C1 segment of cervical spinal cord (tissue), 14 donors: ENCODE results near the gene KIF25.
"Not testable (repeated sequence)": the region's sequence is repeated elsewhere in the genome, so short reads cannot be mapped to it uniquely, and the experiment has no call there.

Source experiments
- DNase-seq, 14 donors: peaks; one replicate each; lab custom pipeline; 2025; lab: John Stamatoyannopoulos, UW

The KIF25 gene

DNA sequence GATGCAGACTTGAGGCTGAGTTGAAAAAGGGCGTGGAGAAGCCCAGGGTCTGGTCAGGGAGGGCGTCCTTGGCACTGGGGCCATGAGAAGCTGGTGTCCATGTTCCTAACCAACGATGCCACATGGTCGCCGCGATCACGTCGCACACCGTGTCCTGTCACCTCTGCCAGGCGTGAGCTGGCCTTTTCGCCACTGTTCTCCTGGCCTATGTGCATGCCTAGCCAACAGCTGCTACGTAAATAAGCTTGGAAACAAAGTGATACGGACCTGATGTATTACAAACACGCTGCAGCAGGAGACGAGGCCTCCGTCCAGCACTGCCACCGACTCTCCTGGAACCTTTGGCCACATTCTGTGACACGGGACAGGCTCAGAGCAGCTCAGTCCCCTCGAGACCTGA lies 22.0 kb upstream of the KIF25 start:
- no peak for DNase-seq

- DNase-seq, result not testable (repeated sequence)
Measured at GRCh38 chr6:167976116-167976657, 21.3 kb upstream of the KIF25 start.

DNA sequence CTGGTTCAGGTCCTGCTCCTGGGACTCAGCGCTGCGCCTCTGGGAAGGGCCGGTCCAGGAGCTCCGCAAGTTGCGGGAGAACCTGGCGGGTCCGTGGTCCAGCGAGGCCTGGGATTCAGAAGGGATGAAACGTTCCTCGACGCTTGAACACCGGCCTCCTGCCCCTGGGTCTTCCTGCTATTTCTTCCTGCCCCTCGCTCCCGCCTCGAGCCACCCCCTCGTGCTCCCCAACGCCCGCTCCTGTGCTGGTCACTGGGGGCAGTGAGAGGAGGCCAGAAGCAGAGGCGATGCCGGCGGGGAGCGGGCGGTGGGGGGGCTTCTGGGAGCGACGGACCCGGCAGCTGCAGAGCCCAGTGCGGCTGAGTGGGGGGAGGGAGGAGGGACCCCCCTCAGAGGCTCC lies 20.8 kb upstream of the KIF25 start:
- no peak for DNase-seq

GRCh38 chr6:167977717-167978467 lies 19.6 kb upstream of the KIF25 start:
- no peak for DNase-seq

DNA sequence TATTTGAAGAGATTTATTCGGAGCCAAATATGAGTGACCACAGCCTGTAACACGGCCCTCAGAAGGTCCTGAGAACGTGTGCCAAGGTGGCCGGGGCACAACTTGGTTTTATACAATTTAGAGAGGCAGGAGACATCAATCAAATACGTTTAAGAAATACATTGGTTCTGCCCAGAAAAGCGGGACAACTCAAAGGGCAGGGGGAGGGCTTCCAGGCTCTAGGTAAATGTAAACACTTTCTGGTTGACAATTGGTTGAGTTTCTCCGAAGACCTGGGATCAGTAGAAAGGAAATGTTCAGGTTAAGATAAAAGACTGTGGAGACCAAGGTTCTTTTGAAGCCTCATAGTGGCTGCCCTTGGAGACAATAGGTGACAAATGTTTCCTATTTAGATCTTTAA lies 18.9 kb upstream of the KIF25 start:
- DNase-seq, result no peak

DNA sequence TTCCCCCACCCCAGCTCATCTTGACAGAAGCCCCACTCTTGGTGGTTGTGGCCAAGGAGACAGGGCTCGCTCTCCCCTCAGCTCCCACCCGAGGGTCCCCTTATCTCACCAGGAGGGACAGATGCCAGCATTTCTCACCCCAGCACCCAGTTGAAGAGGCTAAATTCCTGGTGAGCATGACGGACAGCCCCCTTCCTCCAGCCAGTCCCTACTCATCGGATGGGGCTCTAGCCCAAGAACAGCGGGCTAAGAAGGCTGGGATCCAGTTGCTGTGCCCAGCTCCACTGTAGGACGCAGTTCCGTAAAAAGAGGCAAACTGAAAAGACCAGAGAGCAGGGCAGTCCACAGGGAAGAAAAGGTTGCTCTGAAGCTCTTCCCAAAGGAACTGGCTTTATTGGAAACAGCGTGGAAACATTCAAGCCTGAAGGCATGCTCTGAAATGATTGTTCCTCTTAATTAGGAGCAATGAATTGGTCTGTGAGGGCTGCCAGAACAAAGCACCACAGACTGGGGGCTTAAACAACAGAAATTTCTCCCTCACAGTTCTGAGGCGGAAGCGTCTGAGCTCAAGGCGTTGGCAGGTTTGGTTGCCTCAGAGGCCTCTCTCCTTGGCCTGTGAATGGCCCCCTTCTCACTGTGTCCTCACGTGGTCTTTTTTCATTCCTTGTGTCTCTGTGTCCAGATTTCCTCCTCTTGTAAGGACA lies 17.9 kb upstream of the KIF25 start:
- no peak for DNase-seq

- no peak for DNase-seq
Measured at GRCh38 chr6:167980911-167981580, 16.4 kb upstream of the KIF25 start.

GRCh38 chr6:167981916-167982462 lies 15.5 kb upstream of the KIF25 start:
- no peak for DNase-seq

DNA sequence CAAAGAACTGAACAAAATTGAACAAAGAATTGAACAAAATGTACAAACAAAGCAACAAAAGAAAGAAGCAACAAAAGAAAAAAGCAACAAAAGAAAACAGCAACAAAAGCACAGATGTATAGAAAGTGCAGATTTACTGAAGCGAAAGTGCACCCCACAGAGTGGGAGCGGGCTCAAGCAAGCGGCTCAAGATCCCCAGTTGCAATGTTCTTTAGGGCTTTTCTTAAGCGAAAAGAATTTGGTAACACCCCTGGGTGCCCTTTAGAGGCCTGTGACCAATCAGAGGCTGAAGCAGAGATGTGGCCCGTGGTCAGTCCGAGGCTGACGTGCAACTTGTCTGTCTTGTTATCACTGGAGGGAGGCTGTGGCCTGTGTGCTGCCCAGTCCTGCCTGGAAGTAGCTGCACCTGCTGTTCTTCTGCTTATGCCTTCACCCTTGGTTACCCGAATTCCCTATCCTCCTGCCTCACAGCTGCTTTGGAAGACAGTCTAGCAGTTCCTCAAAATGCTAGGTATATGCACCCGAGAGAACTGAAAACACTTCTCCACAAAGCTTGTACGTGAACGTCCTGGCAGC lies 13.2 kb upstream of the KIF25 start:
- DNase-seq, result no peak

- no peak for DNase-seq
Measured at GRCh38 chr6:167984876-167985604, 12.4 kb upstream of the KIF25 start.

DNA sequence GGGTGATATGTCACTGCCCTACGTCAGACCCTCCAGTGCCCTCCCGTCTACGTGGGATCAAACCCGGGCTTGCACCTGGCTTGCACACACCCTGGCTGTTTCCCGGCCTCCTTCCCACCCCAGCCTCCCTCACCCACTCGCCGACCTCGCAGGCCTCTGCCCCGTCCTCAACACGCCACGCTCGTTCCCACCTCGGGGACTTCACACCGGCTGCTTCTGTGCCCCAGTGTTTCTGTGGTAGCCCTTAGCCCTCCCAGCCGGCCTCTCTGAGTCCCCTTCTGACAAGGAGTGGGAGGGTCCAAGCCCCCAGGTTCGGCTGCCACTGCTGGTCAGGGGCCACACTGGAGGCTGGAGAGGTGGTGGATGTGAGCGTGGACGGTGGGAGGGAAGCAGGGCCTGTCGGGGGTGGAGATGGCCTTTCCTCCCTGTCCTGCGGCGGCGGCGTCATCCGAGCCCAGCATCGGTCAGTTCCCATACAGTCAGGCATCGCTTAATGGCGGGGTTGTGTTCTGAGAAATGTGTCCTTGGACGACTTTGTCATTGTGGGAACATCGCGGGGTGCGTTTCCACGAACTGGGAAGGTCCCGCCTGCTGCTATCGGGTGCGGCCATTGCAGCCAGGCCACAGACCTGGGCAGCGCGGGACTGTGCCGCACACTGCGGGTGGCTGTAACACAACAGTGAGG lies 11.4 kb upstream of the KIF25 start:
- no peak for DNase-seq

- no peak for DNase-seq
Measured at GRCh38 chr6:167987396-167988153, 9.9 kb upstream of the KIF25 start.

DNA sequence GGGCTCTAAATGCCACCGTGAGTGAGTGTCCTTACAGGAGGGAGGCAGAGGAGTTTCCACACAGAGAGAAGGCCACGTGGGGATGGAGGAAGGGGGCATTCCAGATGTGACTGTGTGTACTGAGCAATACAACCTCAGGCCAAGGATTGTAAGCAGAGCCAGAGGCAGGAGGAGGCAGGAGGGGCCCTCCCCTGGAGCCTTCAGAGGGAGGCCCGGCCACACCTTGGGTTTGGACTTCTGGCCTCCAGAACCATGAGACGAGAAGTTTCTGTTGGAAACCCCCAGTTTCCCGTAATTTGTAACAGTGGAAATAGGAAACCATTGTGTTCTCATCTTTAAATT lies 9.3 kb upstream of the KIF25 start:
- no peak for DNase-seq

- no peak for DNase-seq
Measured at GRCh38 chr6:167988945-167989841, 8.3 kb upstream of the KIF25 start.

DNA sequence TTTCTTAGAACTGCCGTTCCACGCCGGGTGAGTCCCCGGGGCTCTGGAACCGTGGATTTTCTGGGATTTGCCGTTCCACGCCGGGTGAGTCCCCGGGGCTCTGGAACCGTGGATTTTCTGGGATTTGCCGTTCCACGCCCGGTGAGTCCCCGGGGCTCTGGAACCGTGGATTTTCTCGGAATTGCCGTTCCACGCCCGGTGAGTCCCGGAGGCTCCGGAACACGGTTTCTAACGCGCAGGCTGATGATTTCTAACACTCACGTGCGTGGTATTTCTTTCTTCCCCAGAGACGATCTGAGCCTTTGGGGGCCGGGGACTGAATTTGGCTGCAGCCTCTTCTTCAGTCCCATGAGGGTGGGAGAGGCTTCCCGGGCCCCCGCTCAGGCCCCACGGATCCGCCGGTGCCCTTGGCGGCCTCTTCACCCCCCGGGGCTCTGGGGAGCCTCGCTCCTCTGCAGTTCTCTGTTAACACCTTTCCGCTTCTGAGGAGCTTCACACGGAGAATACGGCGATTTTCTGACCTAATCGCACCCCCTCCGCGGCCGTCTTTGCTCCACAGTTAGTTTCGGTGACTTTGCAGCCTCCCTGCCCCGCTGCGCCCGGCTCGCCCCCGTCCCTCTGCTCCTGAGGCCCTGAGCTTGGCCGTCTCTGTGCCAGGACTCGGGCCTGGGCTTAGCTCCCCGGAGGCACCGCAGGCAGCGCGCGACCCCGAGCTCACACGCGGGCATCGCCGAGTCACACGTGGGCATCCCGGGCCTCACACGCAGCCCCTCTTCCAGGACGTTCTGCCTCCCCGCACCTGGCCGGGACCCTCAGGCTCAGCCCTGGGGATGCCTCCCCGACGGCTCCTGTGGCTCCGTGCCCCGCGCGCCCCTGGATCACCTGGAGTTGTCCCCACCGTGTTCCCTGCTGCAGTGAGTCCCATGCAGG lies 7.2 kb upstream of the KIF25 start:
- DNase-seq, result no peak

- DNase-seq, result no peak
Measured at GRCh38 chr6:167993169-167993568, 4.3 kb upstream of the KIF25 start.

- no peak for DNase-seq
Measured at GRCh38 chr6:167993831-167994230, 3.6 kb upstream of the KIF25 start.

GRCh38 chr6:167995302-167995701 lies 2.2 kb upstream of the KIF25 start:
- DNase-seq, result no peak
